Stimulated activated CD4-positive, alpha-beta T cell treated with anti-CD3 and anti-CD28 coated beads, Interleukin-12 subunit alpha, Interleukin-12 subunit beta, amount 100 ng/mL, for 48 hours (primary cell): Measurements from ENCODE around the gene KMT5B.

Experiments used
- DNase-seq, 3 donors: peaks; one replicate each; pipeline ENCODE4 v3.0.0-alpha.2; 2020; ENCODE audit warnings: low read depth in 2 of 3, low spot score in 1 of 3

KMT5B gene

GRCh38 chr11:68146704-68147474 lies 66.2 kb downstream of the KMT5B start:
- no peak for DNase-seq

- DNase-seq = no peak
Measured at GRCh38 chr11:68146010-68146540, 67.0 kb downstream of the KMT5B start.

GRCh38 chr11:68145120-68145866 lies 67.8 kb downstream of the KMT5B start:
- DNase-seq = no peak

GRCh38 chr11:68143310-68143689 lies 69.8 kb downstream of the KMT5B start:
- no peak for DNase-seq

- DNase-seq = no peak
Measured at GRCh38 chr11:68142441-68143309, 70.4 kb downstream of the KMT5B start.

GRCh38 chr11:68142028-68142412 lies 71.1 kb downstream of the KMT5B start:
- DNase-seq = peak; percentile 42 to 54 (median 53)

- DNase-seq = no peak
Measured at GRCh38 chr11:68141246-68142027, 71.7 kb downstream of the KMT5B start.

- no peak for DNase-seq
Measured at GRCh38 chr11:68140496-68141245, 72.4 kb downstream of the KMT5B start.

GRCh38 chr11:68138237-68138636 lies 74.9 kb downstream of the KMT5B start:
- DNase-seq = no peak

- DNase-seq = no peak
Measured at GRCh38 chr11:68137833-68138232, 75.3 kb downstream of the KMT5B start.

GRCh38 chr11:68136866-68137265 lies 76.2 kb downstream of the KMT5B start:
- no peak for DNase-seq

- no peak for DNase-seq
Measured at GRCh38 chr11:68135161-68135560, 77.9 kb downstream of the KMT5B start.

- no peak for DNase-seq
Measured at GRCh38 chr11:68133761-68134160, 79.3 kb downstream of the KMT5B start.

- DNase-seq = no peak
Measured at GRCh38 chr11:68130121-68130520, 83.0 kb downstream of the KMT5B start.

GRCh38 chr11:68128682-68129327 lies 84.3 kb downstream of the KMT5B start:
- DNase-seq = no peak

GRCh38 chr11:68127714-68128681 lies 85.1 kb downstream of the KMT5B start:
- no peak for DNase-seq

GRCh38 chr11:68125164-68125563 lies 87.9 kb downstream of the KMT5B start:
- no peak for DNase-seq

GRCh38 chr11:68122936-68123539 lies 90.1 kb downstream of the KMT5B start:
- DNase-seq = no peak
